HG03097 (cell line): ENCODE measurements around the gene CACNG4.

Source experiments
- ATAC-seq: cut with Tn5 transposase; IDR thresholded peaks from one replicate; pipeline ENCODE4 v1.9.1; 2021; ENCODE audit not compliant: unreplicated experiment, low FRiP score

CACNG4 gene

GRCh38 chr17:67015001-67015400 is 50.5 kb downstream of the CACNG4 start:
- no peak for ATAC-seq

- no peak for ATAC-seq
Measured at GRCh38 chr17:67016039-67016762, 51.7 kb downstream of the CACNG4 start.

GRCh38 chr17:67017910-67018309 is 53.4 kb downstream of the CACNG4 start:
- ATAC-seq = no peak

GRCh38 chr17:67018471-67019434 is 54.2 kb downstream of the CACNG4 start:
- no peak for ATAC-seq

GRCh38 chr17:67019809-67020208 is 55.3 kb downstream of the CACNG4 start:
- ATAC-seq = no peak

- ATAC-seq = no peak
Measured at GRCh38 chr17:67020293-67020766, 55.8 kb downstream of the CACNG4 start.

- ATAC-seq = no peak
Measured at GRCh38 chr17:67021196-67021595, 56.7 kb downstream of the CACNG4 start.

- no peak for ATAC-seq
Measured at GRCh38 chr17:67021743-67022450, 57.4 kb downstream of the CACNG4 start.

GRCh38 chr17:67022451-67022810 is 57.9 kb downstream of the CACNG4 start:
- ATAC-seq = no peak

GRCh38 chr17:67024736-67025135 is 60.2 kb downstream of the CACNG4 start:
- no peak for ATAC-seq

GRCh38 chr17:67025216-67025792 is 60.8 kb downstream of the CACNG4 start:
- ATAC-seq = no peak

- ATAC-seq = no peak
Measured at GRCh38 chr17:67026341-67026740, 61.8 kb downstream of the CACNG4 start.

- ATAC-seq = no peak
Measured at GRCh38 chr17:67027031-67027628, 62.6 kb downstream of the CACNG4 start.

- no peak for ATAC-seq
Measured at GRCh38 chr17:67030641-67031040, 66.1 kb downstream of the CACNG4 start.

GRCh38 chr17:67032382-67032781 is 67.9 kb downstream of the CACNG4 start:
- no peak for ATAC-seq

GRCh38 chr17:67032985-67033384 is 68.5 kb downstream of the CACNG4 start:
- no peak for ATAC-seq

GRCh38 chr17:67033613-67034012 is 69.1 kb downstream of the CACNG4 start:
- ATAC-seq = no peak

- ATAC-seq = no peak
Measured at GRCh38 chr17:67035131-67036083, 70.9 kb downstream of the CACNG4 start.

GRCh38 chr17:67038861-67039365 is 74.4 kb downstream of the CACNG4 start:
- no peak for ATAC-seq
